SK-N-SH (cell line): ENCODE measurements around the gene CD302. TPM values are rescaled to one million over a fixed set of nuclear protein-coding genes. Genes with fewer than 3 reads are reported as not detected.

Experiments
- CTCF ChIA-PET: fragments of 300-600, 350-600 bp; formaldehyde crosslinking; extraction: SDS; loops from one replicate; lab custom pipeline; 2021; lab: Yijun Ruan, JAX
- POLR2A ChIA-PET: fragments of 350-600 bp; sonication (Branson Sonifier 250); formaldehyde crosslinking; extraction: SDS; loops from one replicate; lab custom pipeline; 2020; ENCODE audit warnings: antibody characterized with exemption, inconsistent platforms; lab: Yijun Ruan, JAX
- DNase-seq: peaks from one replicate; pipeline ENCODE4 v3.0.0; 2012
- H2AFZ ChIP-seq: fragments of 200-600 bp; sonication (generic); 2 replicates; pipeline ENCODE4 v1.8.1; 2016; ENCODE audit warnings: antibody characterized with exemption, mild to moderate bottlenecking, low read depth
- H3F3A ChIP-seq: fragments of 200-600 bp; sonication (generic); replicated peaks from 2 replicates; pipeline ENCODE3; 2016; ENCODE audit warnings: antibody characterized with exemption, mild to moderate bottlenecking; ENCODE audit not compliant: insufficient read depth
- H3K27ac ChIP-seq, 2 experiments: fragments of 200-500 bp in 1 of 2; fragments of 200-600 bp in 1 of 2; sonication (Bioruptor generic) in 1 of 2; sonication (generic), shearing (Covaris generic) in 1 of 2; 2 replicates each; pipeline versions ENCODE4 v1.5.1 to v1.6.1; 2014 to 2016; ENCODE audit warnings: low read depth in 2 of 2, inconsistent platforms in 1 of 2, low read length in 1 of 2, mild to moderate bottlenecking in 1 of 2, mixed read lengths in 1 of 2
- H3K27me3 ChIP-seq: fragments of 200-600 bp; sonication (generic), shearing (Covaris generic); 2 replicates; pipeline ENCODE4 v1.6.1; 2016; ENCODE audit warnings: mixed run types; ENCODE audit not compliant: insufficient read depth
- H3K36me3 ChIP-seq, 2 experiments: fragments of 200-500 bp in 1 of 2; fragments of 200-600 bp in 1 of 2; sonication (Bioruptor generic) in 1 of 2; sonication (generic) in 1 of 2; replicated peaks in 1 of 2; 2 replicates each; pipeline versions ENCODE3 to v1.5.1; 2014 to 2016; ENCODE audit warnings: low read length in 1 of 2, mild to moderate bottlenecking in 1 of 2; ENCODE audit not compliant: insufficient read depth in 2 of 2, control insufficient read depth in 1 of 2
- H3K4me1 ChIP-seq, 2 experiments: fragments of 200-500 bp in 1 of 2; fragments of 200-600 bp in 1 of 2; sonication (Bioruptor generic) in 1 of 2; sonication (generic), shearing (Covaris generic) in 1 of 2; 2 replicates each; pipeline versions ENCODE4 v1.5.1 to v1.6.1; 2014 to 2016; ENCODE audit warnings: low read depth in 1 of 2, low read length in 1 of 2, mixed run types in 1 of 2; ENCODE audit not compliant: insufficient read depth in 2 of 2, control insufficient read depth in 1 of 2
- H3K4me2 ChIP-seq: fragments of 200-600 bp; sonication (generic), shearing (Covaris generic); 2 replicates; pipeline ENCODE4 v1.6.1; 2017; ENCODE audit warnings: mixed run types
- H3K4me3 ChIP-seq, 2 experiments: fragments of 200-500 bp in 1 of 2; fragments of 200-600 bp in 1 of 2; sonication (Bioruptor generic) in 1 of 2; sonication (generic), shearing (Covaris generic) in 1 of 2; 2 replicates each; pipeline versions ENCODE4 v1.5.1 to v1.8.1; 2014 to 2016; ENCODE audit warnings: low read depth in 2 of 2, inconsistent platforms in 1 of 2, low read length in 1 of 2, mild to moderate bottlenecking in 1 of 2, mixed read lengths in 1 of 2, moderate library complexity in 1 of 2
- H3K79me2 ChIP-seq: fragments of 200-600 bp; sonication (generic); 2 replicates; pipeline ENCODE4 v1.8.1; 2017; ENCODE audit warnings: mild to moderate bottlenecking; ENCODE audit not compliant: insufficient read depth
- H3K9ac ChIP-seq: fragments of 200-600 bp; sonication (generic); 2 replicates; pipeline ENCODE4 v1.6.1; 2017; ENCODE audit warnings: mixed run types
- H3K9me2 ChIP-seq: fragments of 200-600 bp; sonication (generic); 2 replicates; pipeline ENCODE4 v1.6.1; 2017; ENCODE audit warnings: mixed run types
- H3K9me3 ChIP-seq: fragments of 200-600 bp; sonication (generic); 2 replicates; pipeline ENCODE4 v1.6.1; 2017; ENCODE audit warnings: mixed run types, mild to moderate bottlenecking, moderate library complexity
- H4K20me1 ChIP-seq: fragments of 200-600 bp; sonication (generic); 2 replicates; pipeline ENCODE4 v1.6.1; 2017; ENCODE audit warnings: mild to moderate bottlenecking, mixed run types; ENCODE audit not compliant: insufficient read depth
- CHD2 ChIP-seq: fragments of 150-350 bp; IDR thresholded peaks from 2 replicates; pipeline ENCODE4 v1.6.1; 2018; ENCODE audit warnings: low read length; ENCODE audit not compliant: partially characterized antibody
- CTCF ChIP-seq: fragments of 200-600 bp; sonication (generic); IDR thresholded peaks from 2 replicates; pipeline ENCODE4 v1.6.1; 2017; ENCODE audit warnings: antibody characterized with exemption, mild to moderate bottlenecking, moderate library complexity
- FOSL2 ChIP-seq: IDR thresholded peaks from 2 replicates; pipeline ENCODE4 v1.4.0; 2012; ENCODE audit warnings: low read depth, mild to moderate bottlenecking, moderate library complexity, borderline replicate concordance
- FOXJ3 ChIP-seq: sonication (generic); formaldehyde crosslinking; IDR thresholded peaks from 2 replicates; pipeline ENCODE4 v1.5.1; 2020; ENCODE audit warnings: mild to moderate bottlenecking, missing genetic modification reagents
- GATA2 ChIP-seq: sonication (generic); formaldehyde crosslinking; IDR thresholded peaks from 2 replicates; pipeline ENCODE4 v1.5.0; 2020; ENCODE audit warnings: mild to moderate bottlenecking, missing genetic modification reagents
- RAD21 ChIP-seq: IDR thresholded peaks from 2 replicates; pipeline ENCODE4 v1.6.1; 2012; ENCODE audit warnings: mild to moderate bottlenecking, low read length
- RFX5 ChIP-seq: IDR thresholded peaks from 2 replicates; pipeline ENCODE4 v1.6.1; 2012; ENCODE audit warnings: mild to moderate bottlenecking, improper control_type of control experiment, low read length
- RXRA ChIP-seq: IDR thresholded peaks from 2 replicates; pipeline ENCODE4 v1.4.0; 2012; ENCODE audit warnings: low read depth, mild to moderate bottlenecking, borderline replicate concordance
- SIN3A ChIP-seq: IDR thresholded peaks from 2 replicates; pipeline ENCODE4 v1.6.1; 2012; ENCODE audit warnings: low read depth, mild to moderate bottlenecking, low read length, moderate library complexity, borderline replicate concordance
- SMC3 ChIP-seq: IDR thresholded peaks from 2 replicates; pipeline ENCODE4 v1.6.1; 2012; ENCODE audit warnings: low read depth, low read length, improper control_type of control experiment
- TCF12 ChIP-seq: IDR thresholded peaks from 2 replicates; pipeline ENCODE4 v1.4.0; 2012
- USF1 ChIP-seq: IDR thresholded peaks from 2 replicates; pipeline ENCODE4 v1.4.0; 2012; ENCODE audit warnings: low read depth, borderline replicate concordance
- YY1 ChIP-seq: IDR thresholded peaks from 2 replicates; pipeline ENCODE4 v1.4.0; 2012; ENCODE audit warnings: low read depth, mild to moderate bottlenecking
- WGBS: methylation state at CpG from one replicate; pipeline ENCODE4 v1.1.6; 2017; ENCODE audit warnings: low lambda C conversion rate; 5-methylcytosine and 5-hydroxymethylcytosine counted together
- polyA plus RNA-seq, 3 experiments: library from polyadenylated mRNA; depleted of rRNA; stranded (reverse); fragments of >200 nt; gene quantifications; 2 replicates each; pipeline ENCODE4 v1.2.3, GENCODE V29; 2012

The CD302 gene
- polyA plus RNA-seq, 1 of the 3 experiments (the other 2 are of a cell fraction), result 4.4 TPM

- CTCF ChIA-PET, result interaction anchor here (0.8 to 2.7 kb wide), 14 partner anchors 10 to 906 kb away, joined by 3 to 10 read pairs (median 3); no protein-coding TSS in a partner anchor
- H3K4me3 ChIP-seq, result no peak overlapping the region
- no peak overlapping the region for H3K9ac ChIP-seq
- WGBS, result 72% methylated on average over 5 of the region's 5 CpGs
- H3K36me3 ChIP-seq, result no peaks in the 10 kb centered on the region
- H2AFZ ChIP-seq, result no peak overlapping the region
- H3K27me3 ChIP-seq, result no peaks in the 10 kb centered on the region
- DNase-seq, result no peak
- no peak overlapping the region for H3K27ac ChIP-seq
- TF ChIP-seq RFX5 (no peak), CTCF (no peak), TCF12 (no peak), FOSL2 (no peak), YY1 (no peak), RXRA (no peak), USF1 (no peak), SMC3 (no peak), RAD21 (no peak), CHD2 (no peak), GATA2 (CRISPR knock-in tag) (no peak)
- H4K20me1 ChIP-seq, result no peaks in the 10 kb centered on the region
- peaks cover 0 to 5% of the 10 kb centered on the region in 2 experiments; a peak in 2 of 4 replicates for H3K4me1 ChIP-seq
- H3K4me2 ChIP-seq, result no peak overlapping the region
- H3F3A ChIP-seq, result peaks cover 4% of the 10 kb centered on the region
- POLR2A ChIA-PET, result no interaction called here
- H3K9me3 ChIP-seq, result no peaks in the 10 kb centered on the region
- no peaks in the 10 kb centered on the region for H3K79me2 ChIP-seq
- no peaks in the 10 kb centered on the region for H3K9me2 ChIP-seq
These were observed 10.0 kb upstream of the CD302 start for GRCh38 chr2:159808032-159808425.

GRCh38 chr2:159807183-159808031, 9.4 kb upstream of the CD302 start:
- Histone ChIP-seq H3K9ac (no peak overlapping the region), H3K4me2 (no peak overlapping the region), H3K4me3 (peak overlapping the region in 1 of 2 experiments; percentile 48; a peak in 1 of 4 replicates), H3F3A (peaks cover 4% of the 10 kb centered on the region), H2AFZ (no peak overlapping the region), H3K9me2 (no peaks in the 10 kb centered on the region), H3K27me3 (no peaks in the 10 kb centered on the region), H4K20me1 (no peaks in the 10 kb centered on the region), H3K9me3 (no peaks in the 10 kb centered on the region), H3K27ac (no peak overlapping the region), H3K4me1 (peaks cover 0 to 5% of the 10 kb centered on the region in 2 experiments; a peak in 2 of 4 replicates), H3K79me2 (no peaks in the 10 kb centered on the region), H3K36me3 (no peaks in the 10 kb centered on the region)
- TF ChIP-seq YY1 (peak; percentile 61; the same call in 1 of the 2 replicates), SMC3 (peak; percentile 65), FOXJ3 (CRISPR knock-in tag) (no peak), CTCF (peak; percentile 79), SIN3A (no peak), RAD21 (peak; percentile 79)
- CTCF ChIA-PET, result interaction anchor here (0.6 to 2.7 kb wide), 19 partner anchors 8 to 905 kb away, joined by 3 to 10 read pairs (median 3); no protein-coding TSS in a partner anchor
- POLR2A ChIA-PET, result no interaction called here
- peak; percentile 69 for DNase-seq
- WGBS, result 72% methylated on average over 4 of the region's 4 CpGs
